HG03565 (cell line): ENCODE measurements around the gene ZNF391.
A peak's percentile ranks its signal among the peaks of the same experiment; 100 is the strongest.
"Not testable (repeated sequence)": the region's sequence is repeated elsewhere in the genome, so short reads cannot be mapped to it uniquely, and the experiment has no call there.

Source experiments
- ATAC-seq: cut with Tn5 transposase; IDR thresholded peaks from one replicate; pipeline ENCODE4 v1.9.1; 2021; ENCODE audit warnings: mild to moderate bottlenecking, moderate library complexity; ENCODE audit not compliant: unreplicated experiment

ZNF391 gene

DNA sequence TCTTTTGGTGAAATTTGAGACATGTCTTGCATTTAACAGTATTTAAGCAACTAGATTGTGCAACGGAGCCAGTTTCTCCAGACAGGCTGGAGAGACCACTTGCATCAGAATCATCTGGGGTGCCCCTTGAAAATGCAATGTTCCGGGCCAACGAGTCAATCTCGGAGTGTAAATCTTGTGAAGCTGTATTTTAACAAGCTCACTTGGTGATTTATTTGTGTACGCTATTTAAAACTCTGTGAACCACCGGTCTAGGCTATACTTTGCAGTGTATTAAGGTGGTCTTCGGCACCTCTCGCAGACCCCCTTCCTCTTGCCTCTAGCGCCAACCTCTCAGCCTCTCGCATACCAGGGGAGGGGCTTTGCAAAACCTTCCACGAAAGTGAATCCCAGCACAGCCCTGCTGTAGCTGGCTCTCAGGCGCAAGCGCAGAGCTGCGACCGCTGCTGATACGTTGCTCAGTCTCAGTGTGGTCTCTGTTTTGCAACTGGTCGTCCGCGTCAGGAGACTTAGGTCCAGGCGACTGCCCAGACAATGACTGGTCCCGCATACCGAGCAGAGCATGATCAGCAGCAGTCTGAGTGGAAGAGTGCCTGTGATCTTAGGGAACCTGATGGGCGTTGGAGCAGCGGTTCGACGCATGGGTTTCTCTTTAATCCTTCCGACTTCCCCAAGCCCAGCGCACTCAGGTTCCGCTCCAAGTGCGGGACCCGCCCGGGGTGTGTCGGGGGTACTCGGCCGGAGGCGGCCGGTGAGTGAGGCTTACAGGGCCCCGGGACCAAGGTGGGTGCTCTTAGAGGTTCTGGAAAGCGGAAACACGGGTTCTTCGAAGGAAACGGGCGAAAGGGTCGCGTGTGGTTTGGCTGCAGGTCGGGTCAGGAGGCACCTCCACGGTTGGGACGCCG, at the start of gene ZNF391:
Gene ZNF391 (plus strand): TSS at position 467 of the 905 bp plus-strand sequence. CDS start 11,612 bp downstream, outside the sequence.
- peak; percentile 83 for ATAC-seq

DNA sequence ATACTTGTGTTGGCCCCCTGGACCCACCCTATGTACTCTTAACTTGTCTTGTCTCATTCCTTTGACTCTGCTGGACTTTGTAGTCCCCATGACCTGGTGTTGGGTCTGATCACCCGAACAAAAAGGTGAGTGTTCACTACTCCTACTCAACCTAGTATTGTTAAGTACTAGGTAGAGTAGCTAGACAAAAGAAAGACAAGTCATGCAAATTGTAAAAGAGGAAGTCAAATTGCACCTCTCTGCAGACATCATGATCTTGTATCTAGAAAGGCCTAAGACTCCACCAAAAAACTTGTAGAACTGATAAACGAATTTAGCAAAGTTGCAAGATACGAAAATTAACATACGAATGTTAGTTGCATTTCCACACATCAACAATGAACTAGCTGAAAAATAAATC, 35.7 kb upstream of the ZNF391 start:
- no peak for ATAC-seq

DNA sequence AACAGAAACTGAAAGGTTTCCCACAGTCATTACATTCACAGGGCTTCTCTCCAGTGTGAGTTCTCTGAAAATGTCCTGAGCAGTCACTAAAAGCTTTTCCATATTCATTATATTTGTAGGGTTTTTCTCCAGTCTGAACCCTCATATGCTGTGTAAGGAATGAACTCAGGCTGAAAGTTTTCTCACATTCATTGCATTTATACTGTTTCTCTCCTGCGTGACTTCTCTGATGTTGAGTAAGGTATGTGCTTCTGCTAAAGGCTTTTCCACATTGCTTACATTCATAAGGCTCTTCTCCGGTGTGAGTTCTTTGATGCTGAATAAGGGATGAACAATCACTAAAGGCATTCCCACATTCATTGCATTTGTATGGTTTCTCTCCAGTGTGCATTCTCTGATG, 29.8 kb upstream of the ZNF391 start:
- ATAC-seq, result no peak

DNA sequence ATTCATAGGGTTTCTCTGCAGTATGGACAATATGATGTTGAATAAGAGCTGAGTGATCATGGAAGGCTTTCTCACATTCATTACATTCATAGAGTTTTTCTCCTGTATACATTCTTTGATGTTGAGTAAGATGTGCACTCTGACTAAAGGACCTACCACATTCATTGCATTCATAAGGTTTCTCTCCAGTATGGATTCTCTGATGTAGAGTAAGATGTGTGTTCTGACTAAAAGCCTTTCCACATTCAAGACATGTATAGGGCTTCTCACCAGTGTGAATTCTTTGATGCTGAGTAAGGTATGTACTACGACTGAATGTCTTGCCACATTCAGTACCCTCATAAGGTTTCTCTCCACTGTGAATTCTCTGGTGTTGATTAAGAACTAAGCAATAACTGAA, 29.3 kb upstream of the ZNF391 start:
- no peak for ATAC-seq

DNA sequence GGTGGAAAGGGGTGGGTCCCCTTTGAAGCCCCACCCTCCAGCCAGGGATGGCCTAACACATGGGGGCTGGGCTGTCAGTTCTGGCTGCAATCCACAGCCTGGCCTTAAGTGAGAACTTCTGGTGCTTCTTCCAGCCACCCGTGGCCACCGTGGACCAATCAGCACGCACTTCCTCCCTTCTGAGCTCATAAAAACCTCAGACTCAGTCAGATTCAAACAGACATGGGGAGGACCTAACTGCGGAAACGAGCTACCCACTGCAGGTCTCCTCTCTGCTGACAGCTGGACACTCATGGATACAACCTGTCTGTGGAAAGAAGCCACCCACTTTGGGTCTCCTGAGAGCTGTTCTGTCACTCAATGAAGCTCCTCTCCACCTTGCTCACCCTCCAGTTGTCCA, 20.4 kb upstream of the ZNF391 start:
- no peak for ATAC-seq

DNA sequence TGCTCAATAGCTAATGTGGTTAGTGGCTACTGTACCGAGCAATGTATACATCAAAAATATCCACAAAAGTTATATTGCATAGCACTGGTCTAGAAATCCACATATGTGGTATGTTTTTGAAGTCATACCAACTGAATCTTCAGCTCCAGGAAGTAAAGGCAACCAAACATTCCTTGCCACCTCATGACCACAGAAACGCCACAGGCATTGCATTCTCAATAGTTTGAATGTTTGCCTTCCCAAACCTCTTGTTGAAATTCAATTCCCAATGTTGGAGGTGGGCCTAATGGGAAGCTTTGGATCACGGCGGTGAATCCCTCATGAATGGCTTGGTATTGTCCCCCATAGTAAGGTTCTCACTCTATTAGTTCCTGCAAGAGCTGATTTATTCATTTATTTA, 18.2 kb upstream of the ZNF391 start:
- ATAC-seq, result no peak

DNA sequence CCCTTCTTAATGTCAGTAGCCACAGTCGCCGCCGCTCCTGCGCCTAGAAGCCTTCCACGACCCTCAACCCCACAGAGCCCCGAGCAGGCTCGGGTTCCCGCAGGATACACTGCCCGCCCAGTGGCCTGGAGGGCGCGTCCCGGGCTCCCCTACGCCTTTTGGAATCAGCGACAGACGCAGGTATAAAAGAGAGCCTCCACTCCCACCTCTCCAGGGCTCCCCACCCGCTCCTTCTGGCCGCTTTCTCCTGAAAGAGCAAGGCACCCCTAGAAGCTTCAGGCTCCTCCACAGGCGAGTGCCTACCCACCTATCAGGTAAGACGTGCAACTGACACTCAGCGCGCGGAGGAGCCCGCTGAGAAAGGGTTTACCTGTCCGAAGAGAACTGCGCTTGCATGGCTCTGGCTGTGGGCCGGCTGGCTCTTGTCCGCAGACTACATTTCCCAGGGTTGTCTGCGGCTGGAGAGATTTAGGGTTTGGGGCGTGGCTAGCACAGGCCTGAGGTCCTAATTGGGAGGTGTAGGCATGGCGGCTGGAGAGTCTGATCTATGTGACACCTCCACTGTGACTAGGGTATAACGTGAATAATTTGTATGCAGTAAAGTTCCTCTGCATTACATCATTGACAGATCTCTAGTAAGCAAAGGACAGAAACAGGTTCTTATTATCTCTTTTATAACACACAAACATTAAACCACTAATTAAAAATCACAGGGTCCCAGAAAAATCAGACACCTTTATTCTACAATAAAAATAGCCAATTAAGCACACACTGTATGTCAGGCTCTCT, 13.5 kb upstream of the ZNF391 start:
- ATAC-seq, result peak; percentile 78

DNA sequence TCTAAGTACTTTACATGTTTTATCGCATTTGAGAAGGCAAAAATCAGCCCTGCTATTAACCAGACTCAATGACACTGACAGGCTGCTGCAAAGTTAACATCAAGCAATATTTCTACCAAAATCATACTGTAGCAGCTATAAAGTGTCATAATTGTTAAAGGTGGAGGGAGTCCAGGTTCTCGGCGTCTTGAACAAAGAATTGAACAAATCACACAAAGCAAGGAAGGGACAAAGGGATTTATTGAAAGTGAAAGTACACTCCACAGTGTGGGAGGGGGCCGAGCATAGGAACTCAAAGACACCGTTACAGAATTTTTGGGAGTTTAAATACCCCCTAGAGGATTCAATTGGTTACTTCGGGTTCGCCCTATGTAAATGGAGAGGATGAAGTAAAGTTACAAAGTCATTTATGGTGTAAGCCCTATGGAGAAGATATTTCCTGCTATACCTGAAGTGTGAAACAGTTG, 12.9 kb upstream of the ZNF391 start:
- ATAC-seq, result no peak

DNA sequence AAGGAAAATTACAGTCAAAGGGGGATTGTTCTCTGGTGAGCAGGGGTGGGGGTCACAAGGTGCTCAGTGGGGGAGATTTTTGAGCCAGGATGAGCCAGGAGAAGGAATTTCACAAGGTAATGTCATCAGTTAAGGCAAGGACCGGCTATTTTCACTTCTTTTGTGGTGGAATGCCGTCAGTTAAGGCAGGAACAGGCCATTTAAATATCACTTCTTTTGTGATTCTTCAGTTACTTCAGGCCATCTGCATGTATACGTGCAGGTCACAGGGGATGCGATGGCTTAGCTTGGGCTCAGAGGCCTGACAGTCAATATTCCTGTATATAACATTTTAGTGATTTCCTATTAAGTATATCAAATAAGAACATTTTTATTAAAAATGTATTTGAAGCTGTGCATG, 10.2 kb upstream of the ZNF391 start:
- ATAC-seq, result not testable (repeated sequence)

DNA sequence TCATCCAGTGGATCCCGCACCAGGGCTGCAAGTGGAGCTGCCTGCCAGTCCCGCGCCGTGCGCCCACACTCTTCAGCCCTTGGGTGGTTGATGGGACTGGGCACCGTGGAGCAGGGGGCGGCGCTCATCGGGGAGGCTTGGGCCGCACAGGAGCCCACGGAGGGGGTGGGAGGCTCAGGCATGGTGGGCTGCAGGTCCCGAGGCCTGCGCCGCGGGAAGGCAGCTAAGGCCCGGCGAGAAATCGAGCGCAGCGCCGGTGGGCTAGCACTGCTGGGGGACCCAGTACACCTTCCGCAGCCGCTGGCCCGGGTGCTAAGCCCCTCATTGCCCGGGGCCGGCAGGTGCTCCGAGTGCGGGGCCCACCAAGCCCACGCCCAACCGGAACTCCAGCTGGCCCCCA, 7.6 kb upstream of the ZNF391 start:
- ATAC-seq, result not testable (repeated sequence)

DNA sequence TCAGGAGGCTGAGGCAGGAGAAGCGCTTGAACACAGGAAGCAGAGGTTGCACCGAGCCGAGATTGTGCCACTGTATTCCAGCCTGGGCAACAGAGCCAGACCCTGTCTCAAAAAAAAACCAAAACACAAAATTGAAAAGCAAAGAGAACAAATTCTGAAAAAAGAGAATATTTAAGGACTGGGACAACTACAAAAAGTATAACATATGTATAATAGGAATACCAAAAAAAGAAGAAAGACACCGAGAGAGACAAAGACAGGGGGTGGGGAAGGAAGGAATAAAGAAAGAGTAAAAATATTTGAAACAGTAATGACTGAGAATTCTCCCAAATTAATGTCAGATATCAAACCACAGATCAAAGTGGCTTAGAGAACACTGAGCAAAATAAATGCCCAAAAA, 5.5 kb upstream of the ZNF391 start:
- no peak for ATAC-seq

DNA sequence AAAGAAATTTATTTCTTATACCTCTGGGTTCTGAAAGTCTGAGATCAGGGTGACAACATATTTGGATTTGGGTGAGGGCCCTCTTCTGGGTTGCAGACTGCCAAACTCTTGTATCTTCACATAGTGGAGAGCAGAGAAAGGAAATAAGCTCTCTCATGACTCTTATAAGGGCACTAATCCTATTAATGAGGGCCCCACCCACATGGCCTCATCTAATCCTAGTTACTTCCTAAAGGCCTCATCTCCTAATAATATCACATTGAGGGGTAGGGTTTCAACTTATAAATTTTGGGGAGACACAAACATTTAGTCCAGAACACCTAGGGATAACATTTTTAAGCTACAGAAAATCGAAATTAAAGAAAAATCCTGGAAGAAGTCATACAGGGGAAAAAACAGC, 5.1 kb upstream of the ZNF391 start:
- ATAC-seq, result no peak

DNA sequence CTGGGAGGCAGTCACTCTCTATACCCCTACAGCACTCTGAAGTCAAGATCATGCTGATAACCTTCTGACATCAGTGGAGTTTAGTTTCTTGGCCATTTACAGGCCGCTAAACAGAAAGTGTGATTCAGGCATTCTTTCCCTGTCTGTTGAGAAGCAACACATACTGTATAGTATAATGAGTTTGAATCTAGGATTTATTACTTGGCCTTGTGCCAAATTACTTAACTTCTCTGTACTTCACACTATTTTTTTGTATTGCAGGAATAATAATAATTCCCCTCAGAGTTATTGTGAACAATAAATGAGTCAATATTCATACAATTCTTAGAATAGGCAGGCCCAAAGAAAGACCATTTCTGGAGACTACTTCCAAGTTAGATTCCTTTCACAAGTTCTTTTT, 4.1 kb downstream of the ZNF391 start:
- no peak for ATAC-seq

DNA sequence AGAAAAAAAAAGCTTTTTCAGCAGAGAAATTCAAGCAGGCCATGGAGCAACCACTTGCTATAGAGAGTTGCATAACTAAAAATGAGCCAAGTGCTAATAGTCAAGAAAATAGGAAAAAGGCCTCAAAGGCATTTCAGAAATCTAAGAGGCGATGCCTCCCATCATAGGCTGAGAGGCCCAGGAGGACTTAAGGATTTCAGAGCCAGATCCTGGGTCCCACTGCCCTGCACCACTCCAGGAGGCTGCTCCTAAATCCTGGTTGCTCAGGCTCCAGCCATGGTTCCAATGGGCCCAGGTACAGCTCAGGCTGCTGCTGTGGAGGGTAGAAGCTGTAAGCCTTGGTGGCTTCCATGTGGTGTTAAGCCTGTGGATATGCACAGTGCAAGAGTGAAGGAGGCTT, 5.5 kb downstream of the ZNF391 start:
- ATAC-seq, result no peak

DNA sequence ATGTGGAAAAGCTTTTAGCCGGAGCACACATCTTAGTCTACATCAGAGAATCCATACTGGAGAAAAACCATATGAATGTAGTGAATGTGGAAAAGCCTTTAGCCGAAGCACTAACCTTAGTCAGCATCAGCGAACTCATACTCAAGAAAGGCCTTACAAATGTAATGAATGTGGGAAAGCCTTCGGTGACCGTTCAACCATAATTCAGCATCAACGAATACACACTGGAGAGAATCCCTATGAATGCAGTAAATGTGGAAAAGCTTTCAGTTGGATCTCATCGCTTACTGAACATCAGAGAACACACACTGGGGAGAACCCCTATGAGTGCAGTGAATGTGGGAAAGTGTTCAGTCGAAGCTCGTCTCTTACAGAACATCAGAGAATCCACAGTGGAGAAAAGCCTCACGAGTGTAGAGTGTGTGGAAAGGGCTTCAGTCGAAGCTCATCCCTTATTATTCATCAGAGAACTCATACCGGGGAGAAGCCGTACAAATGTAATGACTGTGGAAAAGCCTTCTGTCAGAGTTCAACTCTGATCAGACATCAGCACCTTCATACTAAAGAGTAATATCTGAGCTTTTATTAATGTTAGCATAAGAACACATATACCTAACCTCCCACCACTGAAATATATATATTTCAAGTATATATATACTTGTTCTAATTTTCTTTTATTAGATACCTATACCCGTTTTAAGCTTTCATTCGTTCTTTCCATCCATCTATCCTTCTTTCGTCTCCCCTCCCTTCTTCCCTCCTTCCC, 12.5 kb downstream of the ZNF391 start:
- ATAC-seq, result no peak

DNA sequence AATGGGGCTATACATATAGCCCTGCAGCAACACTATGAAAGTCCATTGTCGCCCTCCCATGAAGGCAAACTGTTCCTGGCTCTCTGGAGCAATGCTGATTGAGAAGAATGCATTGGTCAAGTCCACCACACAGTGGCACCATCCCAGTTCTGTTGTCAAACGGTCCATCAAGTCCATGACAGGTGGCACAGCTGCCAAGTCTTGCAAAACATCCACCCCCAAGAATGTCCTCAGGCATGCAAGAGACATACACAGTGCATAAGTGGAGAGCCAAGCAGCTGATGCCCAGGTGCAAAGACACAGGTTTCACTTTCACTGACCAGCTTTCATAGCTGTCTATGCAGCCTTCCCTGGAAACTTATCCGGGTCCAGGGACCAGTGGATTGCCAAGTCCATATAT, 17.5 kb downstream of the ZNF391 start:
- no peak for ATAC-seq

DNA sequence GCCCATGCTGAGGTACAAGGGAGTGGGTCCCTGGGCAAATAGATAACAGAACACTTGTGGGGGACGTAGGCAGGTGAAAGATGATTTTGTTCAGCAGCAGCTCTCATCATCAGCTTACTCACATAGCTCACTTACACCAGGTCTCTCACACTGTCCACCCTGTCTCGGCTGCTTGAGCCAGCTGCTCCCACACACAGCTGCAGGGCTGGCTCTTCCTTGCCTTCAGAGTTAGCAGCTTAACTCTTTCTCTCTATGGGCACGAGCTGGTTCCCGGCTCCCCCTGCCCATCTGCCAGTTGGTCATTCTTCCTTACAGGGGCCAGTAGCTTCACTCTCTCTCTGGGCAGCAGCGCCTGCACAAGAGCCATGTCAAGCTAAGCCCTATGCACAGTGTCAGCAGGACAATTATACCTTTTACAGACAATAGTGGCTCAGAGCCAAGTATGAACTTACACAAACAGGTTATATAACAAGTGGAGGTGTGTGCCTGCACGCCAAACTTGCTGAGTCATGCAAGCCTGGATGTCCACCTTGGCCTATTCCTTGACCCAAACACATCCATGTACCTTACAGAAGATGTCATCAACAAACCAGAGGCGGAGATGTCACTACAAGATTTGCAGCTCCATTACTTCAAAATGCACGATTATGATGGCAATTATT, 18.7 kb downstream of the ZNF391 start:
- no peak for ATAC-seq

DNA sequence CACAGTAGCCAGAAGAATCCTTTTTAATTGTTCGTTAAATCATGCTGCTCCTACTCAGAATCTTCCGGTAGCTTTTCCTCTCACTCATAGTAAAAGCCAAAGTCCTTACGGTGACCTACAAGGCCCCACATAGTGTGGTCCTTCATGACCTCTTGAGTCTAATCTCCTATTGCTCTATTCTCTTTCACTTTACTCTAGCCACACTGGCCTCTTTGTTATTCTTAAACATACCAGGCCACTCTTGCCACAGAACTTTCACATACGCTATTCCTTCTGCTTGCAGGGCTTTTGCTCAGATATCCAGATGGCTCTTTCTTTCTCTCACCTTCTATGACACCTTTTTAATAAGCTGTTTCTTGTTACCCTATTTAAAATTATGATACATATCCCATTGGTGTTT, 25.7 kb downstream of the ZNF391 start:
- no peak for ATAC-seq

DNA sequence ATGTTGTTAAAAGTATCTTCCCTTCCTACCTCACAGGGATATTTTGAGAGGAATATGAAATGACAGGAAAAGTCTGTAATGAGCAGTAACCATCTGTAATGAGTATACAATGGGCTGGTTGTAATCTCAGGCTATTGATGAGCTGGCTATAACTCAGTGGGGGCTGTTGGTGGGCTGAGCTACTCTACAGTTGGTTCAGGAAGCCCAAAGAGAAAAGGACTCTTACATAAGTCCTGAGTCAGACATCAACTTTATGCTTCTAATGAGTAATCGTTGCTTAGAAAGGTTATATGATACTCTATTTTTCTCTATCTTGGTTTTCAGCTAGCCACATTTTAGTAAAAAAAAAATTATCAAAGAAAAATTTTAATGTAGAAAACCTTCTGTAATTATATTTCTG, 26.4 kb downstream of the ZNF391 start:
- ATAC-seq, result no peak

DNA sequence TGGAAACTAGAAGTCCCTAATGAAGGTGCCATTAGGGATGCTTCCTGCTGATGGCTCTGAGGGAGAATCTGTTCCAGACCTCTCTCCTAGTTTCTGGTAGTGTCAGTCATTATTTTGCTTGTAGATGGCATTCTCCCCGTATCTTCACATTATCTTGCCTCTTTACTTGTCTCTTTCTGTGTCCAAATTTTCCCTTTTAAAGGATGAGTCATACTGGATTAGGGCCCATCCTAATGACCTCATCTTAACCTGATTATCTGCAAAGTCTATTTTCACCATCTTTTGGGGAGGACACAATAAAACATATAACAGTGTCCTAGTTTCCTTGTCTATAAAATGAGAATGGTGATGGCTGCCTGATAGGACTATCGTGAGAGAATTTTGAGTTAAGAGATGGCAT, 27.3 kb downstream of the ZNF391 start:
- ATAC-seq, result no peak

DNA sequence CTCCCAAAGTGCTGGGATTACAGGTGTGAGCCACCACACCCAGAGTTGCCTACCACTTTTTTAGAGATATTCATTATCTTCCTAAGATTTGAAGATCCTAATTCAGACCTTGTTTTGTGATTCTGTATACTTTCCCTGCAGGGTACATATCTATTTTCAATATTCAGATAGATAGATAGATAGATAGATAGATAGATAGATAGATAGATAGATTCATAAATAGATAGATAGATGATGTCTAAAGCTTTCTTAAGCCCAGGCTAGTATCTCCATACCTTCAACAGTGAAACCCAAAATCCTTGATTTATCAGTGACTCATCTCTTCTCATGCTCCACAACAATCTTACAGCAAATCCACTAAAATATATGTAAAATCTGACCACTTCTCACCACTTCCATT, 30.8 kb downstream of the ZNF391 start:
- no peak for ATAC-seq
